BLaER1 (cell line): ENCODE data around the gene TIGD4.

Source experiments
- H3K27ac ChIP-seq: shearing (Covaris generic); formaldehyde crosslinking; 2 replicates; pipeline ENCODE4 v1.8.1; 2022
- H3K27me3 ChIP-seq: shearing (Covaris generic); formaldehyde crosslinking; 2 replicates; pipeline ENCODE4 v1.8.1; 2022
- H3K36me3 ChIP-seq: shearing (Covaris generic); formaldehyde crosslinking; 2 replicates; pipeline ENCODE4 v1.8.1; 2022
- H3K4me1 ChIP-seq: shearing (Covaris generic); formaldehyde crosslinking; 2 replicates; pipeline ENCODE4 v1.8.1; 2022
- H3K4me2 ChIP-seq: shearing (Covaris generic); formaldehyde crosslinking; 2 replicates; pipeline ENCODE4 v1.8.1; 2022
- H3K4me3 ChIP-seq: shearing (Covaris generic); formaldehyde crosslinking; 2 replicates; pipeline ENCODE4 v1.8.1; 2022
- H3K9ac ChIP-seq: shearing (Covaris generic); formaldehyde crosslinking; 2 replicates; pipeline ENCODE4 v1.8.1; 2022
- H3K9me3 ChIP-seq: shearing (Covaris generic); formaldehyde crosslinking; 2 replicates; pipeline ENCODE4 v1.8.1; 2022
- H4K20me1 ChIP-seq: shearing (Covaris generic); formaldehyde crosslinking; 2 replicates; pipeline ENCODE4 v1.8.1; 2022
- Cebpa-rat ChIP-seq: shearing (Covaris generic); IDR thresholded peaks from 2 replicates; pipeline ENCODE4 v1.8.1; 2022

The TIGD4 gene

DNA sequence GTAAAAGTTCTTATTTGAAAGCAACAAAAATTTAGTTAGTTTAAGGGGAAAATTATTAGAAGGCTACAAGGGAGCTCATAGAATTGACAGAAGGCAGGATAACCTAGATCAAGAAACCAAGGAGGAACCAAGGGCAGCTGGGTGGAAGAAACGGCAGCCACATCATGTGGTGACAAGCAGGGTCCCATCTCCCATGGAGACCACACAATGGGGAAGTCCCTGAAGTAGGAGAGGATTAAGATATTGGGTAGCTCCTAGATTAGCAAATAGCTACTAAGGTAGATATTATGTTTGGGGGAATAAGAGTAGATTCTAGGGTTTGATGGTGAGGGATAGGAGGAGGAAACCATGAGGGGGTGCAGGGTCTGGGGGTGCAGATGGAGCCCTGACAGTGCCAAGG is 51.7 kb downstream of the TIGD4 start:
- H3K36me3 ChIP-seq: no peaks in the 10 kb centered on the region
- H3K9me3 ChIP-seq: no peaks in the 10 kb centered on the region
- H3K27ac ChIP-seq: 0 out of 2 replicates have a peak overlapping the region, but pooled peaks have one; percentile 14
- no peak overlapping the region for H3K4me3 ChIP-seq
- no peak overlapping the region for H3K9ac ChIP-seq
- H3K4me2 ChIP-seq: peak overlapping the region; percentile 63
- no peaks in the 10 kb centered on the region for H4K20me1 ChIP-seq
- TF ChIP-seq Cebpa-rat: no peak
- H3K27me3 ChIP-seq: no peaks in the 10 kb centered on the region
- H3K4me1 ChIP-seq: peaks cover 32% of the 10 kb centered on the region

DNA sequence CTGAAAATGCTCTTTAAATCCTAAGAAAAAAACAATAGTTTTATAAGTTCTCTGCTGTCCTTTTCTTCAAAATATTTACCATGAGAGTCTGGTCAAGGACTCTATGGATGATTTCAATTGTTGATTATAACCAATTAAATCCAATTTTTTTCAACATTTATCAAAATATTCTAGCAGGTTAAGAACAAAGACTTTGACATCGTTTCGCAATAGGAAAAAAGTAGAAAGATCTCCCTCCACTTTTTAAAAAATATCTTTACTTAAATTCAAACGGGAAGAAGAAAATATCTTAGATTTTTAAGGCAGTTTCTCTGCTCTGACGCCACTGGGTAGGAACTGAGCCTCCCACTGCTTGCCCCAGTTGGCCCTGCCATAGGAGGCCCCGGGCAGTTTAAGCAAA is 55.0 kb downstream of the TIGD4 start:
- 0 out of 2 replicates have a peak, but pooled peaks have one; percentile 15 for TF ChIP-seq Cebpa-rat
- Histone ChIP-seq H3K27me3 (no peaks in the 10 kb centered on the region), H3K4me2 (no peak overlapping the region), H3K9ac (no peak overlapping the region), H4K20me1 (no peaks in the 10 kb centered on the region), H3K36me3 (no peaks in the 10 kb centered on the region), H3K4me3 (no peak overlapping the region), H3K27ac (no peak overlapping the region), H3K9me3 (no peaks in the 10 kb centered on the region), H3K4me1 (peaks cover 24% of the 10 kb centered on the region)

DNA sequence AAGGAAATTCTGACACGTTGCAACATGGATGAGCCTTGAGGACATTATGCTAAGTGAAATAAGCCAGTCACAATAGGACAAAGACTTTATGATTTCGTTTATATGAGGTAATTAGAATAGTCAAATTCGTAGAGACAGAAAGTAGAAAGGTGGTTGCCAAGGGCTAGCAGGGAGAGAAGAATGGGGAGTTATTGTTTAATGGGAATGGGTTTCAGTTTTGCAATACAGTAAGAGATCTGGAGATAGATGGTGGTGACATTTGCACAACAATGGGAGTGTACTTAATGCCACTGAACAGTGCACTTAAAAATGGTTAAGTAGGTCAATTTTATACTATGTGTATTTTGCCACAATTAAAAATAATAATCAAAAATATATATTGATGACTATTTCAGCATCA is 56.3 kb downstream of the TIGD4 start:
- H3K27me3 ChIP-seq: no peaks in the 10 kb centered on the region
- no peaks in the 10 kb centered on the region for H3K36me3 ChIP-seq
- no peak overlapping the region for H3K4me2 ChIP-seq
- H4K20me1 ChIP-seq: no peaks in the 10 kb centered on the region
- peaks cover 12% of the 10 kb centered on the region for H3K4me1 ChIP-seq
- no peaks in the 10 kb centered on the region for H3K9me3 ChIP-seq
- no peak overlapping the region for H3K9ac ChIP-seq
- TF ChIP-seq Cebpa-rat: no peak
- no peak overlapping the region for H3K27ac ChIP-seq
- no peak overlapping the region for H3K4me3 ChIP-seq

DNA sequence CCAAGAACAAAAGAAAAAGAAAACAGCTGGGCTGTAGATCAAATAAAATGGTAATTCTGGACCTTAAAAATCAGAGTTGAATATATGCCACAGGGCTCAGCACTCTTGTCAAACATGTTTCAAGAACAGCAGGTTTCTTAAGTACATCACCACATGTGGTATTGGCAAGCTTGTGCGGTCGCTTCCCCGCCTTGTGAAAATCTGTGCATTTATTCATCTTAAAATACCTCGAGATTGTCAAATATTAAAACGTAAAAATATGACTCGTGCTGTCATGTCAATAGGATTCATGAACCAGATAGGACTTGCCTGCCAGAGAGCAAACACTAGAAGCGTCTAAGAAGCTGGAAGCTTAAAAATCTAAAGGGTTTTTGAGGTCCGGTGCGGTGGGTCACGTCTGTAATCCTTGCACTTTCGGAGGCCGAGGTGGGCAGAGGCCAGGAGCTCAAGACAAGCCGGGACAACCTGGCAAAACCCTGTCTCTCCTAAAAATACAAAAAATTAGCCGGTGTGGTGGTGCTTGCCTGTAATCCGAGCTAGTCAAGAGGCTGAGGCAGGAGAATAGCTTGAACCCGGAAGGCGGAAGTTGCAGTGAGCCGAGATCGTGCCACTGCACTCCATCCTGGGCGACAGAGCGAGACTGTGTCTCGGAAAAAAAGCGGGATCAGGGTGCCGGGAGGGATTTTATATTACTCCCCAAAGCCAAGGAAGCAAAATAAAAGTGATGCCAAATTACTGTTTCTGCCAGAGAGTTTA is 59.6 kb downstream of the TIGD4 start:
- H4K20me1 ChIP-seq: no peaks in the 10 kb centered on the region
- H3K36me3 ChIP-seq: no peaks in the 10 kb centered on the region
- H3K4me1 ChIP-seq: peaks cover under 1% of the 10 kb centered on the region; the same call in 1 of the 2 replicates
- no peak overlapping the region for H3K27ac ChIP-seq
- H3K4me3 ChIP-seq: no peak overlapping the region
- no peak overlapping the region for H3K4me2 ChIP-seq
- no peak for TF ChIP-seq Cebpa-rat
- no peaks in the 10 kb centered on the region for H3K27me3 ChIP-seq
- no peak overlapping the region for H3K9ac ChIP-seq
- H3K9me3 ChIP-seq: peaks cover 7% of the 10 kb centered on the region
